Neural progenitor cell (in vitro differentiated cells): ENCODE measurements around the gene ZXDC. TPM values are rescaled to one million over a fixed set of nuclear protein-coding genes. Genes with fewer than 3 reads are reported as not detected.

Experiments
- DNase-seq: peaks from one replicate; pipeline ENCODE4 v3.0.0-alpha.2; 2016; ENCODE audit warnings: low spot score
- H2AFZ ChIP-seq: fragments of 200-600 bp; sonication (generic); replicated peaks from 2 replicates; pipeline ENCODE4 v1.6.1; 2016; ENCODE audit warnings: antibody characterized with exemption
- H3F3A ChIP-seq: fragments of 200-600 bp; sonication (generic); 2 replicates; pipeline ENCODE4 v1.6.1; 2016; ENCODE audit warnings: antibody characterized with exemption, low read depth
- H3K27ac ChIP-seq: fragments of 200-600 bp; sonication (generic); 2 replicates; pipeline ENCODE4 v1.5.1; 2016; ENCODE audit warnings: mild to moderate bottlenecking
- H3K27me3 ChIP-seq: fragments of 200-600 bp; sonication (generic); 2 replicates; pipeline ENCODE4 v1.6.1; 2016; ENCODE audit warnings: mild to moderate bottlenecking, moderate library complexity
- H3K36me3 ChIP-seq: fragments of 200-600 bp; sonication (generic); 2 replicates; pipeline ENCODE4 v1.5.1; 2016
- H3K4me1 ChIP-seq: fragments of 200-600 bp; sonication (generic); 2 replicates; pipeline ENCODE4 v1.6.1; 2016; ENCODE audit warnings: mixed run types
- H3K4me2 ChIP-seq: fragments of 200-600 bp; sonication (generic); 2 replicates; pipeline ENCODE4 v1.6.1; 2016
- H3K4me3 ChIP-seq: fragments of 200-600 bp; sonication (generic); 2 replicates; pipeline ENCODE4 v1.5.1; 2016
- H3K79me2 ChIP-seq: fragments of 200-600 bp; sonication (generic); 2 replicates; pipeline ENCODE4 v1.6.1; 2016; ENCODE audit warnings: low read depth
- H3K9ac ChIP-seq: fragments of 200-600 bp; sonication (generic); 2 replicates; pipeline ENCODE4 v1.6.1; 2016
- H3K9me3 ChIP-seq: fragments of 200-600 bp; sonication (generic); 2 replicates; pipeline ENCODE4 v1.5.1; 2016; ENCODE audit warnings: low read depth
- H4K20me1 ChIP-seq: fragments of 200-600 bp; sonication (generic); 2 replicates; pipeline ENCODE4 v1.6.1; 2016; ENCODE audit warnings: low read depth
- H3K27ac Mint-ChIP-seq: 3 replicates; pipeline ENCODE4 v1.8.0; 2021; ENCODE audit warnings: mixed read lengths
- H3K27me3 Mint-ChIP-seq: 2 replicates; pipeline ENCODE4 v1.8.0; 2022; ENCODE audit warnings: low read depth, mild to moderate bottlenecking, inconsistent platforms, moderate library complexity, mixed read lengths; ENCODE audit not compliant: insufficient read depth
- H3K36me3 Mint-ChIP-seq: 3 replicates; pipeline ENCODE4 v1.8.0; 2021; ENCODE audit warnings: mixed read lengths
- H3K4me1 Mint-ChIP-seq: 3 replicates; pipeline ENCODE4 v1.8.0; 2021; ENCODE audit warnings: mixed read lengths
- H3K4me3 Mint-ChIP-seq: 3 replicates; pipeline ENCODE4 v1.8.0; 2021; ENCODE audit warnings: mild to moderate bottlenecking, moderate library complexity, mixed read lengths
- H3K9me3 Mint-ChIP-seq: 3 replicates; pipeline ENCODE4 v1.8.0; 2020; ENCODE audit warnings: mixed read lengths
- CTCF ChIP-seq: fragments of 200-600 bp; sonication (generic); IDR thresholded peaks from 2 replicates; pipeline ENCODE4 v1.5.1; 2017; ENCODE audit warnings: antibody characterized with exemption, mild to moderate bottlenecking
- EZH2 ChIP-seq: fragments of 200-600 bp; sonication (generic); IDR thresholded peaks from 2 replicates; pipeline ENCODE4 v1.6.1; 2017; ENCODE audit warnings: antibody characterized with exemption, mild to moderate bottlenecking, moderate library complexity
- EZH2phosphoT487 ChIP-seq: fragments of 200-600 bp; sonication (generic); IDR thresholded peaks from 2 replicates; pipeline ENCODE4 v1.6.1; 2017; ENCODE audit warnings: antibody characterized with exemption
- total RNA-seq: library from RNA; depleted of rRNA; stranded (reverse); fragments of >200 nt; gene quantifications from 2 replicates; pipeline ENCODE4 v1.2.3, GENCODE V29; 2015; ENCODE audit warnings: low replicate concordance

The ZXDC gene
- total RNA-seq, 1 donor from 2014 or later = 12.4 TPM

GRCh38 chr3:126498929-126499328 is 23.2 kb upstream of the ZXDC start:
- Histone ChIP-seq H3K4me3 (no peak overlapping the region), H3K9ac (no peak overlapping the region), H3K4me2 (no peak overlapping the region), H3K27me3 (no peaks in the 10 kb centered on the region), H3K27ac (no peak overlapping the region), H2AFZ (no peak overlapping the region), H3K4me1 (peaks cover 18% of the 10 kb centered on the region), H3K36me3 (no peaks in the 10 kb centered on the region), H3F3A (peaks cover 10% of the 10 kb centered on the region), H3K9me3 (no peaks in the 10 kb centered on the region), H4K20me1 (no peaks in the 10 kb centered on the region), H3K79me2 (no peaks in the 10 kb centered on the region)
- no peak overlapping the region for H3K27ac Mint-ChIP-seq
- no peaks in the 10 kb centered on the region for H3K27me3 Mint-ChIP-seq
- peak; percentile 46 for DNase-seq
- TF ChIP-seq EZH2phosphoT487 (no peak), EZH2 (no peak), CTCF (peak; percentile 16)
- H3K9me3 Mint-ChIP-seq = no peaks in the 10 kb centered on the region
- H3K36me3 Mint-ChIP-seq = no peaks in the 10 kb centered on the region
- peaks cover 23% of the 10 kb centered on the region for H3K4me1 Mint-ChIP-seq
- H3K4me3 Mint-ChIP-seq = no peak overlapping the region

GRCh38 chr3:126498461-126498860 is 22.8 kb upstream of the ZXDC start:
- no peak for DNase-seq
- no peak overlapping the region for H3K27ac Mint-ChIP-seq
- H3K27ac ChIP-seq = no peak overlapping the region
- H3K79me2 ChIP-seq = no peaks in the 10 kb centered on the region
- no peak overlapping the region for H2AFZ ChIP-seq
- H3K4me2 ChIP-seq = no peak overlapping the region
- peaks cover 19% of the 10 kb centered on the region for H3K4me1 ChIP-seq
- H3K4me3 ChIP-seq = no peak overlapping the region
- H3K36me3 Mint-ChIP-seq = no peaks in the 10 kb centered on the region
- no peaks in the 10 kb centered on the region for H3K27me3 ChIP-seq
- no peaks in the 10 kb centered on the region for H4K20me1 ChIP-seq
- no peaks in the 10 kb centered on the region for H3K27me3 Mint-ChIP-seq
- TF ChIP-seq EZH2phosphoT487 (no peak), EZH2 (no peak), CTCF (no peak)
- H3K4me3 Mint-ChIP-seq = no peak overlapping the region
- H3F3A ChIP-seq = peaks cover 10% of the 10 kb centered on the region
- H3K9ac ChIP-seq = no peak overlapping the region
- no peaks in the 10 kb centered on the region for H3K9me3 Mint-ChIP-seq
- peaks cover 26% of the 10 kb centered on the region for H3K4me1 Mint-ChIP-seq
- H3K9me3 ChIP-seq = no peaks in the 10 kb centered on the region
- H3K36me3 ChIP-seq = no peaks in the 10 kb centered on the region

GRCh38 chr3:126497956-126498355 is 22.3 kb upstream of the ZXDC start:
- TF ChIP-seq EZH2 (no peak), EZH2phosphoT487 (no peak), CTCF (no peak)
- H3K36me3 Mint-ChIP-seq = no peaks in the 10 kb centered on the region

More at GRCh38 chr3:126497956-126498355, 22.3 kb upstream of the ZXDC start:
- Mint-ChIP-seq H3K27me3 (no peaks in the 10 kb centered on the region), H3K4me3 (no peak overlapping the region), H3K27ac (no peak overlapping the region), H3K4me1 (peaks cover 30% of the 10 kb centered on the region), H3K9me3 (no peaks in the 10 kb centered on the region)
- Histone ChIP-seq H3K9me3 (no peaks in the 10 kb centered on the region), H3K27me3 (no peaks in the 10 kb centered on the region), H3K4me1 (peaks cover 19% of the 10 kb centered on the region), H3K4me2 (no peak overlapping the region), H3F3A (peaks cover 10% of the 10 kb centered on the region), H3K4me3 (no peak overlapping the region), H3K27ac (no peak overlapping the region), H2AFZ (no peak overlapping the region), H3K79me2 (no peaks in the 10 kb centered on the region), H3K9ac (no peak overlapping the region), H4K20me1 (no peaks in the 10 kb centered on the region), H3K36me3 (no peaks in the 10 kb centered on the region)
- DNase-seq = no peak
